NCI-H82 treated with DMSO at 0.1 percent for 48 hours (cell line): ENCODE results near the gene ATP5PO.
"Not testable (repeated sequence)": the region's sequence is repeated elsewhere in the genome, so short reads cannot be mapped to it uniquely, and the experiment has no call there.

Experiments used
- DNase-seq: peaks from one replicate; lab custom pipeline; 2025; ENCODE audit not compliant: unreplicated experiment; lab: John Stamatoyannopoulos, UW

The ATP5PO gene

GRCh38 chr21:33940881-33941245, 25.3 kb upstream of the ATP5PO start:
- no peak for DNase-seq

- no peak for DNase-seq
These were observed 24.7 kb upstream of the ATP5PO start for GRCh38 chr21:33940164-33940880.

GRCh38 chr21:33939226-33939625, 23.6 kb upstream of the ATP5PO start:
- DNase-seq, result no peak

- DNase-seq, result no peak
These were observed 22.8 kb upstream of the ATP5PO start for GRCh38 chr21:33938381-33938780.

GRCh38 chr21:33937931-33938339, 22.3 kb upstream of the ATP5PO start:
- DNase-seq, result no peak

GRCh38 chr21:33937146-33937545, 21.5 kb upstream of the ATP5PO start:
- no peak for DNase-seq

- DNase-seq, result no peak
These were observed 20.9 kb upstream of the ATP5PO start for GRCh38 chr21:33936301-33937038.

- no peak for DNase-seq
These were observed 17.1 kb upstream of the ATP5PO start for GRCh38 chr21:33932731-33933130.

- no peak for DNase-seq
These were observed 16.3 kb upstream of the ATP5PO start for GRCh38 chr21:33931799-33932390.

- DNase-seq, result not testable (repeated sequence)
These were observed 15.6 kb upstream of the ATP5PO start for GRCh38 chr21:33931052-33931798.

- DNase-seq, result not testable (repeated sequence)
These were observed 10.6 kb upstream of the ATP5PO start for GRCh38 chr21:33926248-33926647.

- no peak for DNase-seq
These were observed 9.1 kb upstream of the ATP5PO start for GRCh38 chr21:33924766-33925100.

GRCh38 chr21:33924079-33924765, 8.6 kb upstream of the ATP5PO start:
- peak; percentile 73 for DNase-seq

- no peak for DNase-seq
These were observed 1.8 kb upstream of the ATP5PO start for GRCh38 chr21:33917421-33917820.

GRCh38 chr21:33916200-33916567, 580 bp upstream of the ATP5PO start:
- DNase-seq, result no peak

GRCh38 chr21:33914188-33914587, 1.4 kb downstream of the ATP5PO start:
- no peak for DNase-seq

- no peak for DNase-seq
These were observed 5.8 kb downstream of the ATP5PO start for GRCh38 chr21:33909756-33910155.

- DNase-seq, result no peak
These were observed 6.8 kb downstream of the ATP5PO start for GRCh38 chr21:33908760-33909159.

- no peak for DNase-seq
These were observed 11.6 kb downstream of the ATP5PO start for GRCh38 chr21:33904041-33904440.

GRCh38 chr21:33902349-33902748, 13.3 kb downstream of the ATP5PO start:
- no peak for DNase-seq
